SK-N-SH (cell line): Measurements from ENCODE around the gene AKT1S1.

Source experiments
- ELF1 ChIP-seq: IDR thresholded peaks from 2 replicates; pipeline ENCODE4 v1.4.0; 2012
- GATA2 ChIP-seq: sonication (generic); formaldehyde crosslinking; IDR thresholded peaks from 2 replicates; pipeline ENCODE4 v1.5.0; 2020; ENCODE audit warnings: mild to moderate bottlenecking, missing genetic modification reagents

- TF ChIP-seq ELF1 (no peak), GATA2 (CRISPR knock-in tag) (no peak)
Observed at GRCh38 chr19:49892716-49893115, 15.6 kb upstream of the AKT1S1 start.
